Activated CD4-positive, alpha-beta T cell treated with anti-CD3 and anti-CD28 coated beads for 36 hours (primary cell): Measurements from ENCODE around the gene GALNT11. TPM values are rescaled to one million over a fixed set of nuclear protein-coding genes. Genes with fewer than 3 reads are reported as not detected.
"Not testable (repeated sequence)": the region's sequence is repeated elsewhere in the genome, so short reads cannot be mapped to it uniquely, and the experiment has no call there.

Experiments
- ATAC-seq: fragments of 200-7000 bp; cut with Tn5 transposase; one replicate; pipeline ENCODE4 v1.10.0; 2021; ENCODE audit warnings: mild to moderate bottlenecking, moderate library complexity
- CTCF ChIA-PET: fragments of 350-600 bp; sonication (Branson Sonifier 250); formaldehyde crosslinking; loops from one replicate; lab custom pipeline; 2021; ENCODE audit warnings: antibody characterized with exemption; lab: Charles Lee
- POLR2A ChIA-PET: fragments of 350-600 bp; sonication (Branson Sonifier 250); formaldehyde crosslinking; loops from one replicate; lab custom pipeline; 2021; ENCODE audit warnings: antibody characterized with exemption, inconsistent platforms; lab: Charles Lee
- DNase-seq: peaks from one replicate; pipeline ENCODE4 v3.0.0-alpha.2; 2020
- H3K27ac Mint-ChIP-seq: one replicate; pipeline ENCODE4 v1.8.0; 2021; ENCODE audit warnings: mixed read lengths
- H3K27me3 Mint-ChIP-seq: one replicate; pipeline ENCODE4 v1.8.0; 2021; ENCODE audit warnings: mixed read lengths
- H3K36me3 Mint-ChIP-seq: one replicate; pipeline ENCODE4 v1.8.0; 2021; ENCODE audit warnings: low read depth, mixed read lengths
- H3K4me1 Mint-ChIP-seq: one replicate; pipeline ENCODE4 v1.8.0; 2021; ENCODE audit warnings: mixed read lengths
- H3K4me3 Mint-ChIP-seq: one replicate; pipeline ENCODE4 v1.8.0; 2021; ENCODE audit warnings: mild to moderate bottlenecking, moderate library complexity, mixed read lengths
- H3K9me3 Mint-ChIP-seq: one replicate; pipeline ENCODE4 v1.8.0; 2021; ENCODE audit warnings: low read depth, mixed read lengths
- intact Hi-C, 2 experiments: fragments of 100-400 bp; cut with DNase I in 1 of 2; cut with micrococcal nuclease in 1 of 2; formaldehyde crosslinking; loops; one replicate each; pipeline versions ENCODE4 v1.14.2 to v1.15.1; 2022 to 2024; cut with DNase I, micrococcal nuclease
- total RNA-seq, 2 experiments: library from RNA; stranded (reverse); gene quantifications; one replicate each; pipeline ENCODE4 v1.2.3, GENCODE V29; 2021

The GALNT11 gene
- total RNA-seq, 2 experiments from 2014 or later, result 22.0 to 24.8 TPM

DNA sequence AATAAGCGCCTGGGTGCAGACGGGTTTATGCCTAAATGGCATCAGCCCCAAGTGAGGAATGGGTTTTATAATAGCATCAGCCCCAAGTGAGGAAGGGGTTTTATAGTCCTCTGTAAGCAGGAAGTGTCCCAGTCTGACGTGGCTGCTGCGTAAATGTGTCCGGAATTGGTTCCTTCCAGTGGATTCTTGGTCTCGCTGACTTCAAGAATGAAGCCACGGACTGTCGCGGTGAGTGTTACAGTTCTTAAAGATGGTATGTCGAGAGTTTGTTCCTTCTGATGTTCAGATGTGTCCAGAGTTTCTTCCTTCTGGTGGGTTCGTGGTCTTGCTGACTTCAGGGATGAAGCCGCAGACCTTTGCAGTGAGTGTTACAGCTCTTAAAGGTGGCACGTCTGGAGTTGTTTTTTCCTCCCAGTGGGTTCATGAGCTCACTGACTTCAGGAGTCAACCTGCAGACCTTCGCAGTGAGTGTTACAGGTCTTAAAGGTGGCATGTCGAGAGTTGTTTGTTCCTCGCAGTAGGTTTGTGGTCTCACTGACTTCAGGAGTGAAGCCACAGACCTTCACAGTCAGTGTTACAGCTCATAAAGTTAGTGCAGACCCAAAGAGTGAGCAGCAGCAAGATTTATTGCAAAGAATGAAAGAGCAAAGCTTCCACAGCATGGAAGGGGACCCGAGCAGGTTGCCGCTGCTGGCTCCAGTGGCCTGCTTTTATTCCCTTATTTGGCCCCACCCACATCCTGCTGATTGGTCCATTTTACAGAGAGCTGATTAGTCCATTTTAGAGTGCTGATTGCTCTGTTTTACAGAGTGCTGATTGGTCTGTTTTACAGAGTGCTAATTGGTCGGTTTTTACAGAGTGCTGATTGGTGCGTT, 2.3 kb downstream of the GALNT11 start:
- H3K27me3 Mint-ChIP-seq, H3K27ac Mint-ChIP-seq, H3K9me3 Mint-ChIP-seq, ATAC-seq, H3K4me3 Mint-ChIP-seq: not testable (repeated sequence)
- CTCF ChIA-PET, result interaction anchor here (0.5 to 1.1 kb wide), 4 partner anchors 13 to 245 kb away, joined by 3 read pairs; no protein-coding TSS in a partner anchor
- Mint-ChIP-seq H3K4me1 (peaks cover 42% of the 10 kb centered on the region), H3K36me3 (peaks cover 34% of the 10 kb centered on the region)
- intact Hi-C loops, result loop anchor here (5.0 to 10.0 kb wide), 3 partner anchors 150 to 685 kb away; partner anchors contain the start of genes KMT2C (in 1 of the 2), NUB1 (in 1 of the 2) and PRKAG2 (in 1 of the 2)
- peak; percentile 9 for DNase-seq
- POLR2A ChIA-PET, result interaction anchor here (0.6 to 0.7 kb wide), 3 partner anchors 32 to 436 kb away, joined by 3 read pairs; no protein-coding TSS in a partner anchor

- H3K4me3 Mint-ChIP-seq, POLR2A ChIA-PET, CTCF ChIA-PET, ATAC-seq, H3K9me3 Mint-ChIP-seq, H3K27me3 Mint-ChIP-seq, intact Hi-C loops, H3K27ac Mint-ChIP-seq: not testable (repeated sequence)
- DNase-seq, result peak; percentile 42
- Mint-ChIP-seq H3K4me1 (peaks cover 40% of the 10 kb centered on the region), H3K36me3 (peaks cover 53% of the 10 kb centered on the region)
Observed at GRCh38 chr7:152030059-152030458, 4.6 kb downstream of the GALNT11 start.

DNA sequence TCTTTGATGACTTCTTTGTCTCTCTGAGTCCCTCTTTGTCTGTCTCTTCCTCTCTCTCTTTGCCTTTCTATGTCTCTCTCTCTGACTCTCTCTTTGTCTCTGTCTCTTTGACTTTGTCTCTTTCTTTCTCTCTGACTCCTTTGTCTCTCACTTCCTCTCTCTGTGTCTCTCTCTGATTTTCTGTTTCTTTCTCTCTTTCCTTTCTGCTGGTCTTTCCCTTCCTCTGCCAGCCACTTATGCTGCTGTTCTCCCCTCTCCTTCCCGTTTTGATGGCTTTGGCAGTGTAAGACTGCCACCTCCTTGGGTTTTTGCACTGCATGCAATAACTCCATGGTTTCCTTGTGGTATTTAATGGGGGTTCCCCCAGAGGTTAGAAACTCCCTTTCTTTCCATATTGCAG, 5.2 kb downstream of the GALNT11 start:
- peaks cover 55% of the 10 kb centered on the region for H3K36me3 Mint-ChIP-seq
- H3K9me3 Mint-ChIP-seq, H3K27ac Mint-ChIP-seq, DNase-seq, POLR2A ChIA-PET, intact Hi-C loops, H3K27me3 Mint-ChIP-seq, CTCF ChIA-PET, H3K4me3 Mint-ChIP-seq, ATAC-seq: not testable (repeated sequence)
- peaks cover 39% of the 10 kb centered on the region for H3K4me1 Mint-ChIP-seq

- Mint-ChIP-seq H3K4me3 (no peak overlapping the region), H3K4me1 (peaks cover 2% of the 10 kb centered on the region), H3K27ac (no peak overlapping the region), H3K27me3 (no peaks in the 10 kb centered on the region), H3K9me3 (peaks cover 36% of the 10 kb centered on the region), H3K36me3 (peaks cover 68% of the 10 kb centered on the region)
- DNase-seq (no peak), ATAC-seq (no peak)
- POLR2A ChIA-PET, result no interaction called here
- CTCF ChIA-PET, result no interaction called here
- intact Hi-C loops, result no loop called here
Observed at GRCh38 chr7:152035817-152036216, 10.3 kb downstream of the GALNT11 start.

GRCh38 chr7:152038410-152038809, 12.9 kb downstream of the GALNT11 start:
- H3K27ac Mint-ChIP-seq, H3K4me1 Mint-ChIP-seq, H3K27me3 Mint-ChIP-seq, DNase-seq, H3K4me3 Mint-ChIP-seq, ATAC-seq, CTCF ChIA-PET, intact Hi-C loops, POLR2A ChIA-PET: not testable (repeated sequence)
- Mint-ChIP-seq H3K9me3 (peaks cover 36% of the 10 kb centered on the region), H3K36me3 (peaks cover 58% of the 10 kb centered on the region)

DNA sequence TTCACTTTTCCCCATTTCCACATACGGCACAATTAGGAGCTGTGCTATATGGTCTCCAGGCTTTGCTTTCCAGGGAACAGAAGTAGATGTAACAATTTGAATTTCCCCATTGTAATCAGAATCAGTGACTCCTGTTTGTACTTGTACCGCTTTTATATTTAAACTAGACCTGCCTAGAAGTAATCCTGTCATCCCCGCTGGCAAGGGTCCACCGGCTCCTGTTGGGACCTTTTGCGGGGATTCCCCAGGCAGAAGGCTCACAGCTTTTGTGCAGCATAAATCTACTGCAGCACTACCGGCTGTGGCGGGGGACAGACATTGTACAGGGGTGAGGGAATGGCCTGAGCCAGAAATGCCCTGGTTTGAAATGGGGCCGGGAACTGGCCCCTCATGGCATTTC, 17.6 kb downstream of the GALNT11 start:
- H3K4me1 Mint-ChIP-seq, H3K27me3 Mint-ChIP-seq, intact Hi-C loops, H3K27ac Mint-ChIP-seq, ATAC-seq, DNase-seq, H3K4me3 Mint-ChIP-seq: not testable (repeated sequence)
- H3K9me3 Mint-ChIP-seq, result peaks cover 49% of the 10 kb centered on the region
- H3K36me3 Mint-ChIP-seq, result peaks cover 58% of the 10 kb centered on the region
- CTCF ChIA-PET, result interaction anchor here (0.6 to 0.9 kb wide), 2 partner anchors 43 to 253 kb away, joined by 4 read pairs; no protein-coding TSS in a partner anchor
- POLR2A ChIA-PET, result interaction anchor here (0.6 kb wide), 1 partner anchor 678 kb away, joined by 3 read pairs; no protein-coding TSS in a partner anchor

- POLR2A ChIA-PET, CTCF ChIA-PET, H3K4me3 Mint-ChIP-seq, intact Hi-C loops, H3K27me3 Mint-ChIP-seq, H3K27ac Mint-ChIP-seq, H3K4me1 Mint-ChIP-seq, DNase-seq, ATAC-seq: not testable (repeated sequence)
- Mint-ChIP-seq H3K9me3 (peaks cover 39% of the 10 kb centered on the region), H3K36me3 (peaks cover 52% of the 10 kb centered on the region)
Observed at GRCh38 chr7:152044909-152045308, 19.4 kb downstream of the GALNT11 start.

DNA sequence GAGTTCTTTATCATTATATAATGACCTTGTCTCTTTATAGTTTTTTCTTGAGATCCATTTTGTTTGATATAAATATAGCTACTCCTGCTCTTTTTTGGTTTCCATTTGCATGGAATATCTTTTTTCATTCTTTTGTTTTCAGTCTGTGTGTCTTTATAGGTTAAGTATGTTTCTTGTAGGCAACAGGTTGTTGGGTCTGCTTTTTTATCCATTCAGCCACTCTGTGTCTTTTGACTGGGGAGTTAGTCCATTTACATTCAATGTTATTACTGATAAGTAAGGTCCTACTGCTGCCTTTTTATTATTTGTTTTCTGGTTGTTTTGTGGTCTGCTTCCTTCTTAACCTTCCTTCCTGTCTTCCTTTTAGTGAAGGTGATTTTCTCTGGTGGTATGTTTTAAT, 21.1 kb downstream of the GALNT11 start:
- ChIA-PET POLR2A (no interaction called here), CTCF (no interaction called here)
- ATAC-seq (no peak), DNase-seq (no peak)
- no peaks in the 10 kb centered on the region for H3K27me3 Mint-ChIP-seq
- intact Hi-C loops, result no loop called here
- peaks cover 34% of the 10 kb centered on the region for H3K9me3 Mint-ChIP-seq
- no peak overlapping the region for H3K4me3 Mint-ChIP-seq
- H3K27ac Mint-ChIP-seq, result no peak overlapping the region
- peaks cover 44% of the 10 kb centered on the region for H3K36me3 Mint-ChIP-seq
- H3K4me1 Mint-ChIP-seq, result peaks cover 6% of the 10 kb centered on the region

DNA sequence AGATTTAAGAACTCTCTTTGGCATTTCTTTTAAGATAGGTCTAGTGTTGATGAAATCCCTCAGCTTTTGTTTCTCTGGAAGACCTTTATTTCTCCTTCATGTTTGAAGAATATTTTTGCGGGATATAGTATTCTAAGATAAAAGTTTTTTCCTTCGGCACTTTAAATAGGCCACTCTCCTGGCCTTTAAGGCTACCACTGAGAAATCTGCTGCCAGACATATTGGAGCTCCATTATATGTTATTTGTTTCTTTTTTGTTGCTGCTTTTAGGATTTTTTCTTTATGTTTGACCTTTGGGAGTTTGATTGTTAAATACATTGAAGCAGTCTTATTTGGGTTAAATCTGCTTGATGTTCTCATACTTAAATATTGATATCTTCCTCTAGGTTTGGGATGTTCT, 22.6 kb downstream of the GALNT11 start:
- ChIA-PET CTCF (interaction anchor here (1.0 kb wide), 1 partner anchor 83 kb away, joined by 3 read pairs; no protein-coding TSS in a partner anchor), POLR2A (no interaction called here)
- intact Hi-C loops, result no loop called here
- no peaks in the 10 kb centered on the region for H3K27me3 Mint-ChIP-seq
- ATAC-seq (no peak), DNase-seq (no peak)
- H3K4me3 Mint-ChIP-seq, result no peak overlapping the region
- no peak overlapping the region for H3K27ac Mint-ChIP-seq
- peaks cover 34% of the 10 kb centered on the region for H3K9me3 Mint-ChIP-seq
- H3K4me1 Mint-ChIP-seq, result peaks cover 6% of the 10 kb centered on the region
- H3K36me3 Mint-ChIP-seq, result peaks cover 44% of the 10 kb centered on the region

DNA sequence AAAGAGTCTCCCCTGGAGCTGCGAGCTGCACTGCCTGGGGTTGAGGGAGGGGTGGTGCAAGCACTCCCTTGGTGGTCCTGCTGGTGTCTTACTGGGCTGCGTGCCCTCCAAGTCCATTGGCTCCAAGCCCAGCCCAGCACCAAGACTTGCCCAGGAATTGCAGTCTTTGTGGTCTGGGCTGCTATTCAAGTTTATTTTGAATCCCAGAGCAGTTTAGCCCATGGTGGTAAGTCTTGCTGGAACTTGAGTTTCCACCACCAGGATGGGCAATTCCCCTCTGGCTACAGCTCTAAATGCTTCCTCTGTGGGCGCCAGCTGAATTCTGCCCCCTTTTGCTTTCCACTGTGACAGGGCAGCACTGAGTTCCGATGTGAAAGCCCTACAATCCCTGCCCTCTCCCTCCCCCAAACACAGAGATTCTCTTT, 25.1 kb downstream of the GALNT11 start:
- CTCF ChIA-PET, result no interaction called here
- ATAC-seq (no peak), DNase-seq (no peak)
- peaks cover 16% of the 10 kb centered on the region for H3K9me3 Mint-ChIP-seq
- peaks cover 4% of the 10 kb centered on the region for H3K4me1 Mint-ChIP-seq
- H3K27ac Mint-ChIP-seq, result no peak overlapping the region
- POLR2A ChIA-PET, result no interaction called here
- peaks cover 27% of the 10 kb centered on the region for H3K36me3 Mint-ChIP-seq
- no peaks in the 10 kb centered on the region for H3K27me3 Mint-ChIP-seq
- intact Hi-C loops, result no loop called here
- no peak overlapping the region for H3K4me3 Mint-ChIP-seq

DNA sequence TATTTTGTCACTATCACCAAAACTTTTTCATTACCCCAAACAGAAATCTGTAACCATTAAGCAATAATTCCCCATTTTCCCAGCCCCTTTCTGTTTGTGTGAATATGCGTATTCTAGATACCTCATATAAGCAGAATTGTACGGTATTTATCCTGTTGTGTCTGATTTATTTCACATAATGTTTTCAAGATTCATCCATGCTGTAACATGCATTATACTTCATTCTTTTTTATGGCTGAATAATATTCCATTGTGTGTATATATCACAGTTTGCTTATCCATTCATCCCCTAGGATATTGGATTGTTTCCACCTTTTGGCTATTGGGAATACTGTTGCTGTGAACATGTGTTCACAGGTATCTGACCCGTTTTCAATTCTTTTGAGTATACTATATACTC, 26.5 kb downstream of the GALNT11 start:
- no peaks in the 10 kb centered on the region for H3K4me1 Mint-ChIP-seq
- peaks cover 4% of the 10 kb centered on the region for H3K9me3 Mint-ChIP-seq
- POLR2A ChIA-PET, result no interaction called here
- CTCF ChIA-PET, result no interaction called here
- DNase-seq, result no peak
- no peak overlapping the region for H3K4me3 Mint-ChIP-seq
- H3K27me3 Mint-ChIP-seq, result no peaks in the 10 kb centered on the region
- intact Hi-C loops, result no loop called here
- no peak overlapping the region for H3K27ac Mint-ChIP-seq
- no peak for ATAC-seq
- H3K36me3 Mint-ChIP-seq, result peaks cover 14% of the 10 kb centered on the region

GRCh38 chr7:152052771-152053170, 27.3 kb downstream of the GALNT11 start:
- ATAC-seq, result no peak
- Mint-ChIP-seq H3K9me3 (peaks cover 2% of the 10 kb centered on the region), H3K27ac (no peak overlapping the region), H3K36me3 (peaks cover 15% of the 10 kb centered on the region), H3K4me3 (no peak overlapping the region), H3K4me1 (no peaks in the 10 kb centered on the region), H3K27me3 (no peaks in the 10 kb centered on the region)
- POLR2A ChIA-PET, result no interaction called here
- intact Hi-C loops, result no loop called here
- DNase-seq, result no peak
- CTCF ChIA-PET, result no interaction called here
